Endothelial cell of hepatic sinusoid (primary cell): Measurements from ENCODE around the gene HNRNPUL2.

ENCODE experiments used
- in situ Hi-C: cut with HindIII; loops from 2 replicates; pipeline ENCODE4 v1.10.0; 2017; ENCODE audit warnings: low sequenced_read_pairs

Gene HNRNPUL2

GRCh38 chr11:62728171-62728988 is 1.1 kb upstream of the HNRNPUL2 start, which contains the start of gene TTC9C:
Gene TTC9C (plus strand): TSS chr11:62728486. CDS start chr11:62728849, 363 bp downstream.
- in situ Hi-C loops: no loop called here

DNA sequence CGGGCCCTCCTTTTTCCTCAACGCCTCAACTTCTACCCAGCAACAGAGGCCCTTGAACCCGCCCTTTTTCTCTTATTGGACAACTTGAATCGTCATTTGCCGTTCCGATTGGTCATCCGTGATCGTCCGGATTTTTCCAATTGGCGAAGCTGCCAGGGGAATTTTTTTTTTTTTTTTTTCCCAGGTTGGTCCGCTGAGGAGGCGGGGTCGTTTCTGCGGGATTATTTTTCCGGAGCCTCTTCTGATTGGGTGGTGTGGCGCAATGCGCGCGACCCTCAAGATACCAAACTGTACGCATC is 564 bp upstream of the HNRNPUL2 start:
- in situ Hi-C loops: no loop called here

DNA sequence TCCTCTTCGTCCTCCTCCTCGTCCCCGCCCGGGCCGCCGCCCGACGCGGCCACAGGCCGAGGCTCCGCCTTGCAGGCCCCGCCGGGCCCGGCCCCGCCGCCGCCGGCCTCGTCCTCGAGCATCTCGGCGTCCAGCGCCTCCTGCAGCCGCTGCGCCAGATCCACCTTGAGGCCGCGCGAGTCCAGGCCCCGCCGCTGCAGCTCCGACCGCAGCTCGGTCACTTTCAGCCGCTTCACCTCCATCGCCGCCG is 417 bp downstream of the HNRNPUL2 start:
- in situ Hi-C loops: no loop called here

GRCh38 chr11:62726156-62726914 is 922 bp downstream of the HNRNPUL2 start:
- in situ Hi-C loops: no loop called here

- in situ Hi-C loops: no loop called here
These were observed 1.6 kb downstream of the HNRNPUL2 start for GRCh38 chr11:62725646-62726045.

DNA sequence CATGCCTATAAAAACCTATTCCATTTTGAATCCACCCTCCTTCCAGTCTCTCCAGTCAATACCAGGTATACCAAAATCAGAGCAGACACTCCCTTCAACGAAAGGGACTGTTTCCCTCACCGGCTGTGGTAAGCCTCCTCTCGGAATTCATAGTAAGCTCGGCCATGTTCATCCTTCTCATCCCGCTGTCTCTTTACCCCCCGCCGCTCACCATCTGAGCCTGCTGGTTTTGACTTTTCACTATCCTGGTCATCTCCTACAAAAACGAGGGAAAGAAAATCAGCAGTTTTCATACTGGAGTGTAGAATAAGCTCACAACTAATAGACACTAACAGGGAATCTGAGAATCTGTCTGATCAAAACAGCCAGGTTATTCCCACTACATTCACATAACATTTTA is 3.1 kb downstream of the HNRNPUL2 start:
- in situ Hi-C loops: no loop called here

GRCh38 chr11:62721994-62722393 is 5.3 kb downstream of the HNRNPUL2 start:
- in situ Hi-C loops: no loop called here

DNA sequence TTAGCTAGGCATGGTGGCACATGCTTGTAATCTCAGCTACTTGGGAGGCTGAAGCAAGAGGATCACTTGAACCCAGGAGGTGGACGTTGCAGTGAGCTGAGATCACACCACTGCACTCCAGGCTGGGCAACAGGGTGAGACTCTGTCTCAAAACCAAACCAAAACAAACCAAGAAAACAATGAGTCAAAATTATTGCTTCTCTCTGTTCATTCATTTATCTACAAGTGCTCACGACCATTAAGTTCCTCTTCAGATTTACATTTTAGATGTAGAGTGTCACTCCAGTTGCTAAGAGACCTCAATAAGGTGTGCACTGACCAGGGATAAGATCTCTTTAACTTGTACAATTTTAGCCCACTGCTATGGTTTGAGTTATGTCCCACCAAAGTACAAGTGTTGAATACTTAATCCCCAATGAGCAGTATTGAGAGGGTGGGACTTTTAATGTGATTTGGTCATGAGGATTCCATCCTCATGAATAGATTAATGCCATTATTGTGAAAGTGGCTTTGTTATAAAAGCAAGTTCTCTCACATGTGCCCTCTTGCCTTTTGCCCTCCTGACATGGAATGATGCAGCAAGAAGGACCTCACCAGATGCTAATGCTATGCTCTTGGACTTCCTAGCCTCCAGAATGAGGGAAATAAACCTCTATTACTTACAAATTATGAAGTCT is 7.8 kb downstream of the HNRNPUL2 start:
- in situ Hi-C loops: loop anchor here (10.0 kb wide), 2 partner anchors 55 to 85 kb away; partner anchors contain the start of gene TAF6L

- in situ Hi-C loops: loop anchor here (10.0 kb wide), 2 partner anchors 58 to 82 kb away; partner anchors contain the start of gene TAF6L
These were observed 10.4 kb downstream of the HNRNPUL2 start for GRCh38 chr11:62716816-62717215.

DNA sequence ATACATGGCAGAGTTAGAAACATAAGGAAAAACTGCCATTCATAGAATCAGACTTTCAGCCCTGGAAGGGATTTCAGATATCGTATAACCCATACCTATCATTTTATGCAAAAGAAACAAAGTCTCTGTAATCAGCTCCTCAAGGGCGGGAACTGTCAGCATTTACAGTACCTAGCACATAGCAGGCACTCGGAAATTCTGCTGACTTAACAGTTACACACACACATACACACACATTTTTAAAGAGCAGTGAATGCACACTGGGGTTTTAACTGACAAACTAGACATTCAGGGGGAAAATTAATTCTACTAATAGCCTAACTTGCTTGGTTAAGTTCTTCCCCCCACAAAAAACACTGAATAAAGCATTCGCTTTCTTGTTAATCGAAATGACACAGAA is 11.1 kb downstream of the HNRNPUL2 start:
- in situ Hi-C loops: loop anchor here (10.0 kb wide), 2 partner anchors 59 to 81 kb away; partner anchors contain the start of gene TAF6L

GRCh38 chr11:62715150-62716130 is 11.8 kb downstream of the HNRNPUL2 start:
- in situ Hi-C loops: loop anchor here (10.0 kb wide), 2 partner anchors 59 to 81 kb away; partner anchors contain the start of gene TAF6L

- in situ Hi-C loops: loop anchor here (10.0 kb wide), 2 partner anchors 61 to 79 kb away; partner anchors contain the start of gene TAF6L
These were observed 13.9 kb downstream of the HNRNPUL2 start for GRCh38 chr11:62713343-62713742.

- in situ Hi-C loops: loop anchor here (10.0 kb wide), 2 partner anchors 62 to 78 kb away; partner anchors contain the start of gene TAF6L
These were observed 14.4 kb downstream of the HNRNPUL2 start for GRCh38 chr11:62712861-62713260.

GRCh38 chr11:62712276-62712812 is 14.9 kb downstream of the HNRNPUL2 start:
- in situ Hi-C loops: loop anchor here (10.0 kb wide), 2 partner anchors 62 to 78 kb away; partner anchors contain the start of gene TAF6L

DNA sequence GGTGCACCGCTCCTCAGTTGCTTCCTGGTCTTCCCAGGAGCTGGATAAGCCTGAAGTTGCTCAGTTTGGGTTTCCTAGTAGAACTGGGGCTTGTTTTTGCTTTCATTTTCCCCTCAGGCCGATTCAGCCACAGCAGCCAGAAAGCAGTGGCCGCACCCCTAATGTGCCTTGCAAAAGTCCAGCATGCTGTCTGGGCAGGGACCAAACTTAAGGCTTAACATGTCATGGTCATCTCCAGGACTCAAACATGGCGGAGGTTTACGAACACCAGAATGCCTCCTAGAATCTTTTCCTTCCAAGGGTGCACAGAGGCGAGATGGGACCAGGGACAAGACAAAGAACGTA is 17.3 kb downstream of the HNRNPUL2 start:
- in situ Hi-C loops: loop anchor here (10.0 kb wide), 2 partner anchors 65 to 75 kb away; partner anchors contain the start of gene TAF6L

DNA sequence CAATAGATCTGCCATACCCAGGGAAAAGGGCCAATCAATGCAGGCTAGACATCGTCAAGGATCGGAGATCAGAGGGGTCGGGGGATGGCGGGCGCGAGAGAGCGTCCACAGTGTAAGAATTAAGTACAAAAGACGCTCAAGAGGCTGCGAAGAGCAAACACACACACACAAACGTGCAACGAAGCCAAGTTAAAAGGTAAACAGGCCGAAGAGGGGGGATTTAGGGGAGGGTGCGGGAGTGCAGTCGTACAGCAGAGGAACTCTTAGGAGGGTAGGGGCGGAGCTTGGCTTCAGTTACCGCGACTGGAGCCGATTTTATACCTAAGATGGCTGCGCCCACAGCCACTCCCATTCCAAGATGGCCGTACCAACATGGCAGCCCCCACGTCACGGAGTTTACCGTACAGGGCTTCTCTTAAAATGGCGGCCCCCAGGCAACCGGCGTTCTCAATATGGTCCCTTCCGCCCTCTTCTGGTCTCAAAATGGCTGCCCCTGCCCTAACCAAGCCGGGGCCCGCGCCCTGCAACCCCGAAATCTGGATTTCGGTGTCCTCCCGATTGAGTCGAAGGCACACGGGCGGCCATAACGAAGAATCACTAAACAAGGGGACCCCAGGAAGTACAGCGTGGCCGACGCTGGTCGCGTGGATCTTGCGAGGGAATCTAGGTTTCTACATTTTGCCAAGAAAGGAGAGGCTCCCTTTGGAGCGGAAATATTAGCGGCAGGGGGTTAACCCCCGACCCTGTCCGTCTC is 17.8 kb downstream of the HNRNPUL2 start:
- in situ Hi-C loops: no loop called here

DNA sequence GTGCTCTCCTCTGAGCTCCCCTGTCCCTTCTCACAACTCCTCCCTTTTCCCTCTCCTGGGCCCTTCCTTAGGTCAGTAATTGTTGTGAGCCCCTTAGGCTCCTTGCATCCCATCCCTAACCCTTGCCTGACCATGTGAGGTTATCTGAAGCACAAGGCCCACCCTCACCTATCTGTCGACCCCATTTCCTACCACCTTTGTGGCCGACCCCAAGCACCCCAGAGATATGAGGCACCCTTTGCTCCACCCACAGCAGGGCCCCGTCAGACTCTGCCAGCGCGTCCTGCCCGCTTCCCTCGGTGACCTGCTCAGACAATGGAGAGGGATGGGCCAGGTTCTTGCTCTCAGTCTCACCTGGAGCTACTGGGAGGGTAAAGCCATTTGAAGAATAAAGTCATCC is 18.5 kb downstream of the HNRNPUL2 start:
- in situ Hi-C loops: no loop called here

- in situ Hi-C loops: no loop called here
These were observed 18.9 kb downstream of the HNRNPUL2 start for GRCh38 chr11:62708392-62708791.

- in situ Hi-C loops: no loop called here
These were observed 19.9 kb downstream of the HNRNPUL2 start, which contains the start of the genes BSCL2 and GNG3 for GRCh38 chr11:62707277-62707861. Gene BSCL2 (minus strand): TSS chr11:62707424. CDS start chr11:62707195, 229 bp downstream. Gene GNG3 (plus strand): TSS chr11:62707676. CDS start chr11:62708296, 620 bp downstream.
